HG03432 (cell line): ENCODE data around the gene COMT.

Source experiments
- ATAC-seq: cut with Tn5 transposase; IDR thresholded peaks from one replicate; pipeline ENCODE4 v1.9.1; 2021; ENCODE audit warnings: mild to moderate bottlenecking, moderate library complexity; ENCODE audit not compliant: unreplicated experiment

The COMT gene

DNA sequence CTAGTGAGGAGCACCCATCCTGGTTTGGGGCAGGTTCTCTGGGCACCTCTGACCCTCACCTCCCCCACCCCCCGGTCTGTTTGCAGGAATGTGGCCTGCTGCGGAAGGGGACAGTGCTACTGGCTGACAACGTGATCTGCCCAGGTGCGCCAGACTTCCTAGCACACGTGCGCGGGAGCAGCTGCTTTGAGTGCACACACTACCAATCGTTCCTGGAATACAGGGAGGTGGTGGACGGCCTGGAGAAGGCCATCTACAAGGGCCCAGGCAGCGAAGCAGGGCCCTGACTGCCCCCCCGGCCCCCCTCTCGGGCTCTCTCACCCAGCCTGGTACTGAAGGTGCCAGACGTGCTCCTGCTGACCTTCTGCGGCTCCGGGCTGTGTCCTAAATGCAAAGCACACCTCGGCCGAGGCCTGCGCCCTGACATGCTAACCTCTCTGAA, 26.9 kb downstream of the COMT start:
- ATAC-seq: no peak

DNA sequence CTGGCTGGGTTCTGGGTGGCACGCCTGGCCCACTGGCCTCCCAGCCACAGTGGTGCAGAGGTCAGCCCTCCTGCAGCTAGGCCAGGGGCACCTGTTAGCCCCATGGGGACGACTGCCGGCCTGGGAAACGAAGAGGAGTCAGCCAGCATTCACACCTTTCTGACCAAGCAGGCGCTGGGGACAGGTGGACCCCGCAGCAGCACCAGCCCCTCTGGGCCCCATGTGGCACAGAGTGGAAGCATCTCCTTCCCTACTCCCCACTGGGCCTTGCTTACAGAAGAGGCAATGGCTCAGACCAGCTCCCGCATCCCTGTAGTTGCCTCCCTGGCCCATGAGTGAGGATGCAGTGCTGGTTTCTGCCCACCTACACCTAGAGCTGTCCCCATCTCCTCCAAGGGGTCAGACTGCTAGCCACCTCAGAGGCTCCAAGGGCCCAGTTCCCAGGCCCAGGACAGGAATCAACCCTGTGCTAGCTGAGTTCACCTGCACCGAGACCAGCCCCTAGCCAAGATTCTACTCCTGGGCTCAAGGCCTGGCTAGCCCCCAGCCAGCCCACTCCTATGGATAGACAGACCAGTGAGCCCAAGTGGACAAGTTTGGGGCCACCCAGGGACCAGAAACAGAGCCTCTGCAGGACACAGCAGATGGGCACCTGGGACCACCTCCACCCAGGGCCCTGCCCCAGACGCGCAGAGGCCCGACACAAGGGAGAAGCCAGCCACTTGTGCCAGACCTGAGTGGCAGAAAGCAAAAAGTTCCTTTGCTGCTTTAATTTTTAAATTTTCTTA, 27.8 kb downstream of the COMT start:
- no peak for ATAC-seq

DNA sequence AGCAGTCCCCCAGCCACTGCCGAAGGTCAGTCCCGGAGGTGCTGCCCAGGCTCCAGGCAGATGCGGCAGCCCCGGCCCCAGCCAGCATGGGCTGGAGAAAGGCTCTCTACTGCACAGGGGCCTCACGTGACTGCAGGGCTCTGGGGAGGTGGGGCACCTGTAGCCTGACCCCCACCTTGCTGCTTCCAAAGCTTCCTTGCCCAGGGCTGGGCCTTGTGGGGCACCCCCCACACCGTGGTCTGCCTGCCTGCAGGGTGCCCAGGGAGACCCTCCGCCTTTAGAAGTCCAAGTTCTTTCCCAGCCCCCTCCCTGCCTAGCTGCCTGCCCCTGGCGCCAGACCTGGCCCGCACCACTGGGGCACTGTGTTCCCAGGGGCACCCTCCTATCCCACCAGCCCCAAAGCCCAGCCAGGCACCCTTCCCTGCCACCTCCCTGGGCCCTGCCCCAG, 28.5 kb downstream of the COMT start:
- ATAC-seq: no peak

DNA sequence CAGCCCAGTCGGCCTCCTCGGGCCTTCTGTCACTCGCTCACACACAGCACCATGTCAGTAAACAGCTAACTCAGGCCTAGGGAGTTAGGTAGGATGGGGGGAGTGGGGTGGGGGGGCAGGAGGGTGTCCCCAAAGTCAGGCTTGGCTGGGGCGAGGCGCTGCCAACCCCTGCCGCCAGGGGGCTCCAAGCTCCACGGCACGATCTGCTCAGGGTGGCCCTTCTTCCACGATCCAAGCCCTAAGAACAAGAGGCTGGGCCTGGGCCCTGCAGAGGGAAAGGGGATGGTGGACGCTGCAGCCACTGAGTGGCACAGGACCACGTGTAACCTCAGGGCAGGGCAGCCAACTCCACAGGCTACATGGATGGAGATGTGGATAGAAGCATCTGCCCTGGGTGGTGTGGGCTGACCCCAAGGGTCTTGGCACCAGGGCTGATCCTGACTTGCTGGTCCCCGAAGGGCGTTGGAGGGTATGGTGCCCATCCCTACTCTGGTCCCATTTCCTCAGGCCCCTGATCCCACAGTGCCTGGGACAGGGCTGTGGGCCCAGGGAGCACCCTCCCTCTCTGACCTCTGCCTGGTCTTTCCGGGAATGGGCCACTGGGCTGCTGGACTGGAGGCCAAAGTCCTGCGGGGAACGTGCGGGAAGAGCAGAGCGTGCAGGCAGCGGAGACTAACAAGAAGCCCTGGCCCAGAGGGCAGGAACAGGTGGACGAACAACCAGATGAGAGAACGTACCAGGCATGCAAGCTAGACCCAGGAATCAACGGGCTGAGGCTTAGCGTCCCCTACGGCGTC, 29.1 kb downstream of the COMT start:
- peak; percentile 51 for ATAC-seq

DNA sequence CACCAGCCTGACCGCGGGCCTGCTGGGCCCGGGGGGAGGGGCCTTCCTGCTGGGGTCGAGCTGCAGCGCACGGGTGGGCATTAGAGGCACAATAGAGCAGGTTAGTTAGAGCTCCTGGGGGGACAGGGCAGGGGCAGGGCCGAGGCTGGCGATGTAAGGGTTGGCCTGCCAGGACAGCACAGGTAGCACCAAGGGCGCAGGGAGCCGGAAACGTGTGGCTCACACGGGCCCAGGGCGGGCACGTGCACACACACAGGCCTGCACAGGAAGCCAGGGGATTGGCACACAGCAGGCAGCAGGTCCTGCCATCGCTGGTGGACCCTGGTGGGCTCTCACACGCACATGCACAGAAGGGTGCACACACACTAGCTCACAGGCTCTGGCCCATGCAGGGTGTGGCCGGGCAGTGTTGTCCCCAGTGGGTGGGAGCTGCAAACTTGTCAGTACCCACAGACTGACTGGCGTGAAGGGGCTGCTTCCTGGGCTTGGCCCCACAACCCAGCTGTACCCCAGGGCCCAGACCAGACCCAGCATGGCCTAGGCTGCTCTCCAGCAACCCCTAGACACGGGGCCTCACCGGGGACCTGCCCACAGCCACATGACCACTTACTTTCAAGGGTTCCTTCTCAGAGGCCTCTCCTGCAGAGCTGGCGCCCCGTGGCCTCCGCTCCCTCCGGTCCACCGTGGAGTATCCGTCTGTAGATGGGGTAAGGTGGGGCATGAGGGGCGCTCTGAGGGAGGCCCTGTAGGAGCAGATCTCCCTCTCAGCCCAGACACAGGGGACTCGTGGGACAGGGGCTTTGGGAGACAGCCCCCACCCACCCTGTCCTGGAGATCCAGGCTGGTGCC, 29.9 kb downstream of the COMT start:
- no peak for ATAC-seq

DNA sequence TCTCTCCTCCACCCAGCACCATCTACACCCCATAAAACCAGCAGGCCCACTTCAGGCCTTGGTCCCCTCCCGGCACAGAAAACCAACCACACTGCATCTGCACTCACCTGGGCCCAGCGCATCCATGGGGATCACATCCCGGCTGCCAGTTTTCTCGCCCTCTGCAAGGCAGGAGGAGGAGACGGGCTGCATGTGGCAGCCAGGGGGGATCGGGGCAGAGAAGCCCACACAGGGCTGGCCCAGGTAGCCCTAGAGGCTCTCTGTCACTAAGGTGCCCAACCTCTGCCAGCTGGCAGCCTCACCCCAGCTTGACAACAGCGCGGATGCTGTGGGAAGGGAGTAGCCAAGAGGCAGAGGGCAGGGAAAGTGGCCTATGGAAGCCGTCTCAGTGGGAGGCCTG, 30.7 kb downstream of the COMT start:
- no peak for ATAC-seq

DNA sequence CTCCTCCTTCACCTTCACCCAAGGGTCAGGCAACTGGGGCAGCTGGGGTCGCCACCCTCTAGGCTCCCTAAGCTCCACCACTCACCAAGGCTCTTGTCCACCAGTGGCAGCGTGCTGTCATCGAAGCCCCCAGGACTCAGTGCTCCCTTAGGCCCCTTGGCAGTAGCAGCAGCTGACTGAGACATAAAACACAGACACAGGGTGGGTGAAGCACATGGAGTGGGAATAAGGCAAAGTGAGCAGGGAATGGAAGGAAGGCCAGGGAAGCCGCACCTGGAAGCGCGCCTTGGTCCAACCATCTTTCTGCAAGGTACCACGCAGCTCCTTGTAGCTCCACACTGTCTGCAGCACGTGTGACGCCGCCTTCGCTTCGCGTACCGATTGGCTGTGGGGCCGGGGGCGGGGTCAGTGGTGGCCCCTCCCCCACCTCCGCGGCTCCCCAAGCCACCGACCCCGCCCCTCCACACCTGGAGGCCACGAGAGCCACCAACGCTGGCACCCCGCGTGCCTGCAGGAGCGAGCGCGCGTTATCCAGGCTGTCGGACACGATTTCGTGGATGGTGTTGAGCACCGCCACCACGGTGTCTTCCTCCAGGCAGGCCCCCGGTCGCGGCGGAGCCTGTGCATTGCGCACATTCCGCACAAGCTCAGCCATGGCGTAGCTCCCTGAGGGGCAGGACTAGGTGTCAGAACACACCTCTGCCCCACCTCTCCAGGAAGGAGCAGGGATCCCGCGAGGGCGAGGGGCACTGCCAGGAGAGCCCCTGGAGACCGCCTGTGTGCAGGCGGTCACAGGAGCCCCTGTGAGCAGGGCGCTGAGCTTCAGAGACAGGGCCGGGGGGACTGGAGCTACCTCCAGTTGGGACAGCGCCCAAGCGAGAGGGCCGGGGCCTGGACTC, 31.3 kb downstream of the COMT start:
- no peak for ATAC-seq

DNA sequence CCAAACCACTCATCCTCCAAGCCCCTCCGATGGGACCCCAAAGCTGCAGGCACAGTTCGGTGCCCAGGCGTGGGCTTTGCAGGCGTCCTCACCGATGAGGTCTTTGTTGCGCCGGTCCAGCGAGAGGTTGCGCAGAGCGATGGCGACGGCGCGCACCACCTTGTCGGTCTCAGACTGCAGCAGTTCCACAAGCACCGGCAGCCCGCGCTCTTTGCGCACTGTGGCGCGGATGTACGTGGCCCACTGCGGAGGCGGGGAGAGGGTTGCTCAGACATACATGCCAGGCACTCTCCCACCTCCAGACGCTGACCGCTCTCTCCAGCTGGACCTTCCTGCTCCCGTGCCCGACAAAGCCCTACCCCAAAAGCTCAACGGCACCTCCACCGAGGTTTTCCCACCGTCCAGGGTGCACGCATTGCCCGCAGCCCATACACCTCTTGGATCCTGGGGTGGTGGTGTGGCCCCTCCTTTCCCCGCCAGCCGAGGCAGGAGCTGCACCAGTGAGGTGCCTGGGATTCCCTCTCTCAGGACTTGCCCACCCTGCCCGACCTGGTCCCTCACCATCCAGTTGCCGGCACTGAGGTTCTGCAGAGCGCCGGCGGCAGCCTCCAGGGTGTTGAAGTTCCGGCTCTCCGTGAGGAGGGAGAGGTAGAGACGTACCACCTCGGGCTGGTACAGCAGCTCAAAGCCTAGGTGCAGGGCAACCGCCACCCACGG, 32.1 kb downstream of the COMT start:
- ATAC-seq: no peak

DNA sequence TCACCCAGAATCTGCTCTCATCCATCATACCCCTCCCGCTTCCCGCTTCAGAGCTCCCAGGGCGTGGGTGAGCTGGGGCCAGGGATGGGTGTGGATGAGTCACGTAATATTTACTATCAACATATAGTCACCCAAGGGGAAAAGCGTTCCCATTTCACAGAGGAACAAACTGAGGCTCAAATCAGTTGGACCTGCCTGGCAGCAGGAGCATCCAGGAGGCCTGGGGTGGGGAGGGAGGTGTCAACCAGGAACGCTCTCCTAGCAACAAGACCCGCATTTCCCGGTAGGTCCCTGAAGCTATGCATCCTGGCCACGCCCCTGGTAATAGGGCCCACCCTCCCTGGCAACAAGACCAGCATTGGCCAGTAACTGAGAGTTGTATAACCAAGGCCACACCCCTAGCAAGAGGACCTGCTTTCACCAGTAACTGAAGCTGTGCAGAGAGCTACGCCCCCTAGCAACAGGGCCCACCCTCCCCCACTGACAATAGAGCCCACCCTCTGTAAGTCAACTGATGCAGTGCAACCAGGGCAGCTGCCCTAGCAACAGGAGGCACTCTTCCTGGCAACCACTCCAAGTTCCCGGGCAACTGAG, 32.8 kb downstream of the COMT start:
- ATAC-seq: no peak

DNA sequence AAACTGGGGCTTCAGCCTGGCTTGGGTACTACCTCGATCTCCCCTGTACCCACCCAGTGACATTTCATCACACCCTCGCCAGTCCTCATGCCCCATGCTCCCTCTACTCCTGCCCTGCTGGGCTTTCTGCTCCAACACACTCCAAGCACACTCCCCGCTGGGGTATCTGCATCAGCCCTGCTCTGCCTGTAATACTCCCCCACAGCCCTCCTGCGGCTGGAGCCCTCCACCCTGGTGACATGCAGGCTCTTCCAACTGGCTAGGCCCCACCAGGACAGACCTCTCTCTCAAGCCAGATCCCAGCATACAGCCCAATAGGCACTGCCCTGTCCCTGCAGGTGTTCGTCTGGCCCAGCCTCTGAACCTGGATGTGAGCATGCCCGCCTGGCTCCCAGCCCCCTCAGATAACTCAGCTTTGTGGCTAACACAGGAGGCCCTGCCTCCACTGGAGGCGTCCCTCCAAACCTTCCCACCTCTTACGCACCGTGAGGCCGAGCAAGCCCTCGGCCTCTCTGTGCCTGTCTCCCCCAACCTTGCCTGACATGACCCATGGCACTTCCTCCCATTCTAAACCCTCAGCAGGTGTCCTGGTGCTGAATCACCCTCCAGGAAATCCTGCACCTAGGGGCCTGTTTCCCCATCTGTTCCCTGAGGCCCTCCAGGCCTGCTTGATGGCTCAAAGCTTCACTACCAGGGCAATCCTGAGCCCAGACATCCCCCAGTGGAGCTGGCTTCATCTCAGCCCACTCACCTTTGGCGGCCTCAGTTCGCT, 33.5 kb downstream of the COMT start:
- no peak for ATAC-seq

DNA sequence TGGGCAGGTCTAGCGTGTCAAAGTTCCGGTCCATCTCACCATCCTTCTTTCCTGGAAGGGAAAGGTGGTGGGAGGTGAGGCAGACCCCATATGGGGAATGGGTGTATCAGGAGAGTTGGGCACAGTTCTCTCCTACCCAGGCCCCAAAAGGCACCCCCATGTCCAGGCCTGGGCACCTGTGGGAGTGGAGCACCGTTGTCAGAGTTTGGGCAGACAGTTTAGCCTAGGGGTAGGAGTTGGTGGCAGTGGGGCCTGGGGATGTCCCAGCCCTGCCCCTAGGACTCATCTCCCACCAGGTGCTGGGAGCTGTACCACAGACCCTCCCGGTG, 34.1 kb downstream of the COMT start:
- ATAC-seq: no peak

DNA sequence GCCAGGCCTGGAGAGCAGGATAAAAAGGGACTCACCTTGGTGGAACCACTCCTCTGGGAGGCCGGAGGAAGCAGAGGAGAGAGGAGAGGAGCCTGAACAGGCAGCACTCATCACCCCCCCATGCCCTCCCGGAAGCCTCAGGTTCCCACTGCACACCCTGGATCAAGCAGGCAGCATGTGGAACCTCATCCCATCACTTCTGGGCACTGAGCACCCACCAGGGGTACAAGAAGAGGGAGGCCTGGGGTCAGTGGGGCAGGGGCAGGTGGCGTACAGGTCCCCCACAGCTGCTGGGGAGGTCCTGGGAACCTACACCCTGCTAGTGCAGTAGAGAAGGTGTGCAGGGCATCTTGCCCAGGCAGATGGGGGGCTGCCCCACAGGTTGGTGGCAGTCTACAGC, 35.1 kb downstream of the COMT start:
- ATAC-seq: no peak

DNA sequence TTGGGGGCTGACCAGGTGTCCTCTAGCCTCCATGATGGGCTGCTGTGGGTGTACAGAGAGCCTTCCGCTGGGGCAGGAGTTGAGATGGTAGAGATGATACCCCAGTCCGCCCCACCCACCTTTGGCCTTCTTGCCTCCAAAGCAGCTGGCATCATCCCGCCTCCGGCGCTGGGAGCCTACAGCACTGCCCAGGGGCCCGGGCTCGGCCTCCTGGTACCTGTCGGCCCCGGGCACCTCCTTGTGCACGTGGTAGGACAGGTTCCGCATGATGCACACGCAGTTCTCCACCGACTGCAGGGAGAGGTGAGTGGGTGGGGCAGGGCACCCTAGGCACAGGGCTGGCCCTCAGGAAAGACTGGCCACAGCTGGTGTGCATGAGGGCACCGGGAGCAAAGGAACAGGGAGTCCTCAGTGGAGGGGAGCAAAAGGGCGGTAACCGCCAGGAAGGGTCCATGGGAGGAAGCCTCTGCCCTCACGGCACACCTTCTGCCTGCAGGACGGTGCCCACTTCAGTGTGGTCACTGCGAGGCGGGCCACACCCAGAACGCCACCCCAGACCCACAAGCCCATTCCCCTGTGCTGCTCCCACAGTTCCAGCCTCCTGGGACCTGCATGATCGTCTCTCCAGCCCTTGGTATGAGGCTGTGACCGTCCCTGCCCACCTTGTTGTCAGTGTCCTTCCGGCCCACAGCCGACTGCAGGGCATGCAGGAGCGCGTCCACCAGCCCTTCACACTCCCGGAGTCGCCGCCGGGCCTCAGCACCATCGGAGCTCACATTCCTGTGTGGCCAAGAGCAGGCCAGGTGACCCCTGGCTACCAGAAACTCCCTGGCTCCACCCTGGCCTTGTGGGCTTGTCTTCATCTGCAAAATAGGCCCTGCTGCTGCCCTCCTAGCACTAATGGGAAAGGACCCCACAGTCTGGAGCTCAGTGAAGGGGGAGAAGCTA, 36.0 kb downstream of the COMT start:
- no peak for ATAC-seq

DNA sequence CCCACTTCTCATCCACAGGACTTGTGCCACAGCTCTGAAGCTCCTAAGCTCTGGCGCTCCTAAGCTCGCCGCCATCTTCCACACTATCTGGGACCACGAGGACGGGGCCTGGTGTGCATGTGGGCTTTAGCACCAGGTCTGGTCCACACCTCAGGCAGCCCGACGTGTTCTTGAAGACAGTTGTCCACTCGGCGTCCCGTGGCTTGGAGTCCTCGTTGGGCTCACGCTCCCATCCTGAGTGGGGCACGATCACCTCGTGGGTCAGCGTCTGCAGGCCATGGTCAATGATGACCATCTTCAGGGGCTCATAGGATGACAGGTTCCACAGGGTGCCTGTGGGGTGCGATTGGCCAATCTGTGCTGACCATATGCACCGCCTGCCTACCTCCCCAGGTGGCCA, 37.2 kb downstream of the COMT start:
- no peak for ATAC-seq

DNA sequence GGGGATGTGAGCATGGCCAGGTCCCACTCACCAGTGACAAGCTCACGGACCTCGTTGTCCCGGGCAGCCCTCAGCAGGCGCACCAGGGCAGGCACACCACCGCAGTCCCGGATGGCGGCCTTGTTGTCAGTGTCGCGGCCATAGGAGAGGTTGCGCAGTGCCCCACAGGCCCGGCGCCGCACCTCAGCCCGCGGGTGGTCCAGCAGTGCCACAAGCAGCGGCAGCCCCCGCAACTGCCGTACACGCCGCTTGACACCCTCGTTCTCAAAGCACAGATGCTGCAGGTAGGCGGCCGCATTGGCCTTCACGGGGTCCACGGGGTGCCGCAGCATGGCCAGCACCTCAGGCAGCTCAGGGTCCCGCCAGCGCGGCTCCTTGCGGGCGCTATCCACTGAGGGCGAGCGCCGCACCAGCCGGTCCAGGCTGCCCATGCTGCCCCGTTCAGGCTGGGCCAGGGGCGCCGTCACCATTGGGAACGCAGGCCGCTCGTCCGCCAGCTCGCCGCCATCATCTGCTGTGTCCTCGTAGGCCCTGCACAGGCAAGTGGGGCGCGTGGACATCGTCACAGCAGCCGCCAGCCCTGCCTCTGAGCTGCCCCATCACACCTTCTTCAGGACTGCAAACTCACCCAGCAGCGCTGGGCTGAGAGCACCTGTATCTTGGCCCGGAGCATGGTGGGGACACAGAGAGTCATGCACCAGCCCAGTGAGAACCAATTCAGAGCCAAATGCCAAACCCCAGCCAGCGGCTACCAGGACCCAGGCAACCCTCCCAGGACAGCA, 38.3 kb downstream of the COMT start:
- no peak for ATAC-seq

DNA sequence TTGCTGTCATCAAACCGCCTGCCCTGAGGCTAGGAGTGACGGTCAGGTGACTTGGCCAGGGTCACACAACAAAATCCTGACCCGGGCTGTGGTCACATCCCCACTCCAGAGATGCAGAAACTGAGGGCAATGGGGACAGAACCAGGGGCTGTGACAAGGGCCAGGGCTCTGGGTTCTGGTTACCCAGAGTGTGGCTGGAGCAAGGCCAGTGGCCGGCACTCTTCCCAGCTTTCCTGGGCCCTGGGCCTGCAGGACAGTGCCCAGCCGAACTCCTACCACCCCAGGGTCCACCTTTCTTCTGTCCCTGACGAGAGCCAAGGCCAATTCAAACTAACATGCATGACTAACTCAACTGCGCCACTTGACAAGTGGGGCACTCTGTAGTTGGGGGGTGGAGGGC, 39.2 kb downstream of the COMT start:
- ATAC-seq: no peak
